B cell (primary cell): ENCODE data around the gene TIMM8A. TPM values are rescaled to one million over a fixed set of nuclear protein-coding genes. Genes with fewer than 3 reads are reported as not detected.

ENCODE experiments used
- ATAC-seq: fragments of 200-7000 bp; cut with Tn5 transposase; one replicate; pipeline ENCODE4 v1.10.0; 2021; ENCODE audit warnings: low read depth, mild to moderate bottlenecking, moderate number of reproducible peaks, moderate library complexity
- CTCF ChIA-PET: fragments of 350-600 bp; sonication (Branson Sonifier 250); formaldehyde crosslinking; loops from one replicate; lab custom pipeline; 2021; ENCODE audit warnings: antibody characterized with exemption, inconsistent platforms; lab: Charles Lee
- POLR2A ChIA-PET: fragments of 350-600 bp; sonication (Branson Sonifier 250); formaldehyde crosslinking; loops from one replicate; lab custom pipeline; 2021; ENCODE audit warnings: antibody characterized with exemption; lab: Charles Lee
- DNase-seq: peaks from one replicate; pipeline ENCODE4 v3.0.0; 2013
- H2AFZ ChIP-seq: 2 replicates; pipeline ENCODE4 v1.6.1; 2012; ENCODE audit warnings: mild to moderate bottlenecking, low read depth, low read length; ENCODE audit not compliant: insufficient read depth, poor library complexity, severe bottlenecking
- H3K27ac ChIP-seq, 2 donors: 1 replicate in 1 of 2; 2 replicates in 1 of 2; pipeline ENCODE4 v1.5.1; 2012 to 2013; ENCODE audit warnings: low read length in 2 of 2, mild to moderate bottlenecking in 2 of 2, moderate library complexity in 1 of 2
- H3K27me3 ChIP-seq, 4 experiments: fragments of 200-600 bp in 1 of 4; sonication (generic) in 1 of 4; replicated peaks in 1 of 4; 1 replicate in 2 of 4; 2 replicates in 2 of 4; pipeline versions ENCODE4 v1.6.1 to v1.7.0; 2013 to 2016; ENCODE audit warnings: low read length in 3 of 4, mild to moderate bottlenecking in 2 of 4, mixed read lengths in 1 of 4, moderate library complexity in 1 of 4; ENCODE audit not compliant: insufficient read depth in 4 of 4, control insufficient read depth in 3 of 4; ENCODE audit errors: control extremely low read depth in 1 of 4
- H3K36me3 ChIP-seq, 2 experiments: replicated peaks in 1 of 2; 1 replicate in 1 of 2; 2 replicates in 1 of 2; pipeline versions ENCODE4 v1.6.1 to v1.7.1; 2013; ENCODE audit warnings: low read length in 1 of 2; ENCODE audit not compliant: insufficient read depth in 2 of 2, control insufficient read depth in 1 of 2; ENCODE audit errors: control extremely low read depth in 1 of 2, extremely low read depth in 1 of 2
- H3K4me1 ChIP-seq, 2 donors: fragments of 200-600 bp in 1 of 2; sonication (generic) in 1 of 2; 1 replicate in 1 of 2; 2 replicates in 1 of 2; pipeline versions ENCODE4 v1.5.1 to v1.6.1; 2013 to 2017; ENCODE audit warnings: low read length in 2 of 2; ENCODE audit not compliant: control insufficient read depth in 2 of 2, insufficient read depth in 2 of 2
- H3K4me2 ChIP-seq: replicated peaks from 2 replicates; pipeline ENCODE3; 2012; ENCODE audit warnings: mild to moderate bottlenecking, low read depth, low read length; ENCODE audit not compliant: poor library complexity, severe bottlenecking
- H3K4me3 ChIP-seq, 5 experiments: fragments of 200-600 bp in 1 of 5; sonication (generic) in 1 of 5; 1 replicate in 3 of 5; 2 replicates in 2 of 5; pipeline versions ENCODE4 v1.5.1 to v1.7.0; 2011 to 2016; ENCODE audit warnings: low read length in 4 of 5, mild to moderate bottlenecking in 4 of 5, low read depth in 2 of 5, control low read depth in 1 of 5, moderate library complexity in 1 of 5; ENCODE audit not compliant: insufficient read depth in 1 of 5; ENCODE audit errors: control extremely low read depth in 1 of 5, extremely low read depth in 1 of 5
- H3K79me2 ChIP-seq: fragments of 200-600 bp; sonication (generic); one replicate; pipeline ENCODE4 v1.6.0; 2016; ENCODE audit warnings: low read length; ENCODE audit not compliant: control insufficient read depth, insufficient read depth
- H3K9ac ChIP-seq: fragments of 200-600 bp; sonication (generic); 2 replicates; pipeline ENCODE4 v1.6.1; 2017; ENCODE audit warnings: mild to moderate bottlenecking, low read length, moderate library complexity
- H3K9me3 ChIP-seq, 3 donors: one replicate each; pipeline versions ENCODE4 v1.6.1 to v1.7.1; 2013; ENCODE audit warnings: low read length in 2 of 3; ENCODE audit not compliant: control insufficient read depth in 2 of 3, insufficient read depth in 1 of 3; ENCODE audit errors: control extremely low read depth in 1 of 3
- H4K20me1 ChIP-seq: 2 replicates; pipeline ENCODE4 v1.6.0; 2012; ENCODE audit warnings: mild to moderate bottlenecking, low read length; ENCODE audit not compliant: insufficient read depth, control insufficient read depth, poor library complexity, severe bottlenecking
- H3K27ac Mint-ChIP-seq: one replicate; pipeline ENCODE4 v1.8.0; 2021; ENCODE audit warnings: mixed read lengths
- H3K27me3 Mint-ChIP-seq: one replicate; pipeline ENCODE4 v1.8.0; 2021; ENCODE audit warnings: mixed read lengths
- H3K4me1 Mint-ChIP-seq: one replicate; pipeline ENCODE4 v1.8.0; 2021; ENCODE audit warnings: mixed read lengths
- H3K4me3 Mint-ChIP-seq: one replicate; pipeline ENCODE4 v1.8.0; 2021; ENCODE audit warnings: mixed read lengths
- H3K9me3 Mint-ChIP-seq: one replicate; pipeline ENCODE4 v1.8.0; 2022; ENCODE audit warnings: mixed read lengths; ENCODE audit not compliant: insufficient read depth
- EZH2 ChIP-seq: IDR thresholded peaks from 2 replicates; pipeline ENCODE4 v1.6.1; 2012; ENCODE audit warnings: borderline replicate concordance, low read depth, mild to moderate bottlenecking, moderate library complexity, low read length; ENCODE audit not compliant: insufficient read depth, poor library complexity, severe bottlenecking
- WGBS: methylation state at CpG from one replicate; pipeline ENCODE4 v1.1.5; 2013; ENCODE audit warnings: missing lambda C conversion rate; ENCODE audit not compliant: insufficient coverage; 5-methylcytosine and 5-hydroxymethylcytosine counted together
- intact Hi-C: fragments of 100-400 bp; cut with micrococcal nuclease; formaldehyde crosslinking; loops from one replicate; pipeline ENCODE4 v1.10.0; 2022
- polyA plus RNA-seq: library from polyadenylated mRNA; depleted of rRNA; stranded (reverse); fragments of >200 nt; gene quantifications from 2 replicates; pipeline ENCODE4 v1.2.3, GENCODE V29; 2012
- total RNA-seq, 2 donors: library from RNA; stranded (reverse); fragments of 120-200 nt in 1 of 2; gene quantifications; 1 replicate in 1 of 2; 2 replicates in 1 of 2; pipeline versions ENCODE4 v1.2.3 to v1.2.4, GENCODE V29; 2013 to 2022
- TF ChIP-seq, protein P1 (sequence below): fragments of 200-600 bp; IDR thresholded peaks from one replicate; pipeline ENCODE4 v1.8.0; 2022; ENCODE audit warnings: antibody characterized with exemption, mild to moderate bottlenecking

The TIMM8A gene
- total and polyA plus RNA-seq, 2 donors (not counting 1 experiment from before 2014, with no cell fraction given), result 4.0 to 13.4 TPM

DNA sequence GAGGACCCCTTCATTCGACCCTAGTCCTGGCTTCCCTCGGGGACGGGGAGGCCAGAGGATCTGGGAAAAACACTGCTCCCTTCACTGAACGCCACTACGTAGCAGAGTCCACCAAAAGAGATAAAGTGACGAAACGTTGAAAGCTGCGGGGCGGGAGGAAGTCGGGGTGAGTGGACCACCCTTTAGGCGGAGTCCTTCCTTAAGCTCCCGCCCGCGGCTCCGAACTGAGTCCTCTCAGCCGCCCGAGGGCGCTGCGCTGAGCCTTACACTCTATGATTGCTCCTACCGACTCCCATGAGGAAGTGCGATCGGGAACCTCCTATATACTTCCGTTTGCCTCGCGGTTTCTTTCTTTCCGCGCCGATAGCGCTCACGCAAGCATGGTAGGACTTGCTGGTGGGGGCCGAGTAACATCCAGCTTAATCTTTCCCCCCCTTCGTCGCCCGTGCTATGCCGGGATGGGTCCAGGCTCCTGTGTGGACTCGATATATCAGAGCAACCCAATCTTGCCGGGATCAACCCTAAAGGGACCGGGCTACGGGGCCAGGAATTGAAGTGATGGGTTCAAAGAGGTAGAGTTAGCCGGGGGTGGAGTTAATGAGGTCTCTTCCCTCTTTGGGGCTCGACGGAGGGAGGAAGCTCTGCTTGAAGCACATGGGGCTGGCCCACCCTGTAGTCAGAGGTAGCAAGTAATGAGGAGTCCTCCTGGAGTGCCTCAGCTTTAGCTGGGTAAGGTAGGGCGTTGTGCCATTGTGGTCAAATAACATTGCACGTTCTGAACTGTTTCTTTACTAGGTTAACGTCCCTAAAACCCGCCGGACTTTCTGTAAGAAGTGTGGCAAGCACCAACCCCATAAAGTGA lies 42.4 kb upstream of the TIMM8A start, which contains the start of gene RPL36A:
Gene RPL36A (plus strand): TSS at position 348 of the 862 bp plus-strand sequence. CDS start 33 bp downstream, at position 381.
- Histone ChIP-seq H3K9me3 (no peaks in the 10 kb centered on the region), H3K36me3 (peaks cover 0 to 14% of the 10 kb centered on the region in 2 experiments), H3K27me3 (no peaks in the 10 kb centered on the region), H3K4me2 (peak within 1 kb of the TSS; percentile 70), H3K9ac (peak within 1 kb of the TSS; percentile 69), H3K4me1 (peaks cover 22 to 26% of the 10 kb centered on the region in 2 donors), H3K79me2 (peaks cover 5% of the 10 kb centered on the region), H3K27ac (peak within 1 kb of the TSS; percentile 62 to 85), H2AFZ (peak within 1 kb of the TSS; percentile 68), H3K4me3 (peak within 1 kb of the TSS; percentile 47 to 72 (median 58)), H4K20me1 (no peaks in the 10 kb centered on the region)
- TF ChIP-seq, protein P1, sequence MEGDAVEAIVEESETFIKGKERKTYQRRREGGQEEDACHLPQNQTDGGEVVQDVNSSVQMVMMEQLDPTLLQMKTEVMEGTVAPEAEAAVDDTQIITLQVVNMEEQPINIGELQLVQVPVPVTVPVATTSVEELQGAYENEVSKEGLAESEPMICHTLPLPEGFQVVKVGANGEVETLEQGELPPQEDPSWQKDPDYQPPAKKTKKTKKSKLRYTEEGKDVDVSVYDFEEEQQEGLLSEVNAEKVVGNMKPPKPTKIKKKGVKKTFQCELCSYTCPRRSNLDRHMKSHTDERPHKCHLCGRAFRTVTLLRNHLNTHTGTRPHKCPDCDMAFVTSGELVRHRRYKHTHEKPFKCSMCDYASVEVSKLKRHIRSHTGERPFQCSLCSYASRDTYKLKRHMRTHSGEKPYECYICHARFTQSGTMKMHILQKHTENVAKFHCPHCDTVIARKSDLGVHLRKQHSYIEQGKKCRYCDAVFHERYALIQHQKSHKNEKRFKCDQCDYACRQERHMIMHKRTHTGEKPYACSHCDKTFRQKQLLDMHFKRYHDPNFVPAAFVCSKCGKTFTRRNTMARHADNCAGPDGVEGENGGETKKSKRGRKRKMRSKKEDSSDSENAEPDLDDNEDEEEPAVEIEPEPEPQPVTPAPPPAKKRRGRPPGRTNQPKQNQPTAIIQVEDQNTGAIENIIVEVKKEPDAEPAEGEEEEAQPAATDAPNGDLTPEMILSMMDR, result peak; percentile 68
- TF ChIP-seq EZH2, result no peak
- 0% methylated on average over 15 of the region's 47 CpGs for WGBS
- peaks cover 41% of the 10 kb centered on the region for H3K4me1 Mint-ChIP-seq
- peak within 1 kb of the TSS; percentile 95 for H3K27ac Mint-ChIP-seq
- DNase-seq (peak; percentile 89), ATAC-seq (peak; percentile 82)
- no peaks in the 10 kb centered on the region for H3K9me3 Mint-ChIP-seq
- H3K4me3 Mint-ChIP-seq, result peak within 1 kb of the TSS; percentile 95
- ChIA-PET CTCF (interaction anchor here (0.8 to 2.3 kb wide), 11 partner anchors 10 to 44 kb away, joined by 3 to 16 read pairs (median 5); partner anchors contain the start of gene TIMM8A), POLR2A (interaction anchor here (0.5 to 2.0 kb wide), 7 partner anchors 9 to 541 kb away, joined by 3 to 7 read pairs (median 4); partner anchors contain the start of genes GLA, HNRNPH2, TIMM8A and ZMAT1)
- H3K27me3 Mint-ChIP-seq, result no peaks in the 10 kb centered on the region
- intact Hi-C loops, result loop anchor here (1.0 to 2.0 kb wide), 3 partner anchors 17 to 43 kb away; partner anchors contain the start of genes HNRNPH2 and TIMM8A
